ENCODE measurements around the gene KLHL36.

KLHL36 gene

DNA sequence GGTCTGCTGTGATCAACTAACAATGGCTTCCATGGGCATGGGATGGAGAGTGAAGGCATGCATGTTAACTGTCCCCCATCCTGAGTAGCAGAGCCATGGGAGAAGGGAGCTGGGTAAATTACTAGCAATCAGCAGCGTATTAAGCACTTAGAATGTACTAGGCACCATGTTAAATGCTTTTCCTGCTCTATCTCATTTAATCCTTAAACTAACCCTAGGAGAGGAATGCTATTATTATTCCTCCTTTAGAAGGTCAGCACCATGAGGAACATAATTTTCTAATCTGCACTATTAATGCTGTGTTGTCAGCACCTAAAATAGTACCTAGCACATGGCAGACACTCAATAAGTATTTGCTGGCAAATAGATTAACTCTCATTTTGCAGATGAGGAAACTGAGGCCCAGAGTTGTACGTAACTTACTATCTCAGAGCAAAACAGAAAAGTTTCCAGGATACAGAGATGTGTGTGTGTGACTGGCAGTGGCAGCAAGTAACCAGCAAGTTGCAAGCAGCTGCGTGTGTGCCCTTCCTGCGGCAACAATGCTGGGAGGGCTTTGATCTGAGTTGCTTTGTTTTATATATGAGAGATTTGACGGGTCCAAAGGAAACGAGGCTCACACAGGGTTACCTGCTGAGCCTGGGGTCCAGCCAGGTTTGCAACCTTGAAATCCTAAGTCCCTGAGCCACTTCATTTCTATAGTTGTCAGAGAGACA is 6.5 kb upstream of the KLHL36 start:
- DNase-seq (ENCODE audit: low read depth in 1 of 2, low spot score in 1 of 2) = no peak

DNA sequence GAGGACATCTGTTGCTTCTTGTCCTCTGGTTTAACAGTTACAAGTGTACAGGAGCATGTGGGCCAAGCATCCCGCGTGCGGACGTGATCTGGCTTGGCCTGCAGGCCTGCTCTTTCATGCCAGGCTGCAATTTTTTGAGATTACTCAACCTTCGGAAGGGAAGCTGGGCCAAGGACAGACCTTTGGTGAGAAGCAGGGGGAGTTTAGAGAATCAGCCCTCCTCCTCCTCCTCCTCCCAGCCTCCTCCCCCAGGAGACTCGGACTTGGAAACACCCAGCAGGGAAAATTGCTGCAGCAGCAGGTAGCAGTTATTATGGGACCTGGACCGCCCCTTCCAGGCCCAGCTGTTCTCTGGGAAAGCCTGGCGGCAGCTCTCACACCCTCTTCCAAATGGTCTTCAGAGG is 5.1 kb upstream of the KLHL36 start:
- no peak for DNase-seq (ENCODE audit: low read depth in 1 of 2, low spot score in 1 of 2)

DNA sequence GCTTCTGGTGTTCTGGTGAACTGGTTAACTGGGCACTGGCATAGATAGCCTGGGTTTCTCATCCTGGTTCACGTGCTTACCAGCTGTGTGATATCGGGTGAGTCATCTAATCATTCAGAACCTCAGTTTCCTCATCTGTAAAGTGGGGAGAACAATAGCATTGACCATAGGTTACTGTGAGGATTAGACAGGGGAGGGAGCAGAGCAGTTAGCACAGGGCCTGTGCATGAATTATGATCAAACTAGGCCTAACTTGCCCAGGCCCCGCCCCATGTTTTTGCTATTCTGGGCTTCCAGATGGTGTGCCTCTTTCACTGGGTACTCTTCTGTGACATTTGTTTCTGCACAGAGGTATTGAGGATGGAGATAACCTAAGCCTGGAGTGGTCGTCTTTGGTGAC is 4.6 kb upstream of the KLHL36 start:
- DNase-seq (ENCODE audit: low read depth in 1 of 2, low spot score in 1 of 2) = no peak

DNA sequence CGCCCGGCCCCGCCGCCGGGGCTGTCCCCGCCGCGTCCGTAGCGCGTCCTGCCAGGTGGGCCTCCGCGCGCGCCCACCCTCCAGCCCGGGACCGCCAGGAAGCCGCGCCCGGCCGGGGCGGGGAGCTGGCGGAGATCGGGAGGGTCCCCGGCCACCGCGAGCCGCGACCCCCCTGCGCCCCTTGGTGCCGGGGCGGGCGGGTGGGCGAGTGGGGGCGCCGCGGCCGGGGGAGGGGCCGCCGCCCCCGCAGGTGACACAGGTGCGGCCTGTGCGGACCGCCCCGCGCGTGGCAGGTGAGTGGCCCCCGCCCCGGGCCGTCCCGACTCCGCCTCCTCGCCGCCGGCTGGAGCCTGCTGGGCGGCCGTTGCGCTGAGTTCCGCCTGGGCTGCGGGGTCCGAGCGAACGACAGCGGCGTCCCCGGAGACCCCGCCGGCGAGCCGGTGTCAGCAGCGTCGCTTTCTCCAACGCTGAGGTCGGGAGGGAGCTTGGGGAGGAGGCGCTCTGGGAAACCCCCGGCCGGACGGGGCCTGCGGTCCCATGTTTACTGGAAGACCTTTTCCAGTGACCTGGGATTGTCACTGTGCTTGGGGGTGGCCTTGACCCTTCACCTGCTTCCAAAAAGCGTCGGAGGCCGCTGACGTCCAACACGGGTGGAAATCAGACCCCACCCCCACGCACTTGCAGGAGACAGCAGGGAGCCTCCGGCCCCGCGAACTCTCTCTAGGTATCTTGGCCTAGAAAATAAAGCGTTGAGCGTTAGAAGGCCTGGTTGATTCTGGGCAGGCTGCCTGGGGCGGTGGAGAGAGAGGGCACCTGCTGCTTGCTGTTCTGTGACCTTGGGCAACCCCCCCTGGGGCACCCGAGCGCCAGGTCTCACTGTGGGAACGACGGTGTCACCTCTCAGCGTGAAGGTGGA is 542 bp downstream of the KLHL36 start:
- peak in 1 of 2 donors; percentile 13 for DNase-seq (ENCODE audit: low read depth in 1 of 2, low spot score in 1 of 2)

DNA sequence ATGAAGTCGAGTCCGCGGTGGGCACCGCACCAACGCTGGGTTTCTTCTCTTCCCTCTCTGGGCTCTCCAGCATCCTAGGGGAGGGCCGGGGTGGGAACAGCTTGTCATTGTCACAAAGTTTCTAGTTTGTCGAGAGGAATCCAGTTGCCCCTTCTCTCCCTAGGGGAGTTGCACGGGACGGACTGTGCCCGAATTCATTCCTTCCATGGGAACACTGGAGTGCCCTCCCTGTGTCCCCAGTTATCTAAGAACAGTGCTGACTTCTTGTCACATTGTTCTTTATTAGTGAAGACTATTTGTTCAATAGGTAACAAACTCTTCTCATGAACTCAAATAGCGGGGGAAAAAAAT is 1.2 kb downstream of the KLHL36 start:
- no peak for DNase-seq (ENCODE audit: low read depth in 1 of 2, low spot score in 1 of 2)

DNA sequence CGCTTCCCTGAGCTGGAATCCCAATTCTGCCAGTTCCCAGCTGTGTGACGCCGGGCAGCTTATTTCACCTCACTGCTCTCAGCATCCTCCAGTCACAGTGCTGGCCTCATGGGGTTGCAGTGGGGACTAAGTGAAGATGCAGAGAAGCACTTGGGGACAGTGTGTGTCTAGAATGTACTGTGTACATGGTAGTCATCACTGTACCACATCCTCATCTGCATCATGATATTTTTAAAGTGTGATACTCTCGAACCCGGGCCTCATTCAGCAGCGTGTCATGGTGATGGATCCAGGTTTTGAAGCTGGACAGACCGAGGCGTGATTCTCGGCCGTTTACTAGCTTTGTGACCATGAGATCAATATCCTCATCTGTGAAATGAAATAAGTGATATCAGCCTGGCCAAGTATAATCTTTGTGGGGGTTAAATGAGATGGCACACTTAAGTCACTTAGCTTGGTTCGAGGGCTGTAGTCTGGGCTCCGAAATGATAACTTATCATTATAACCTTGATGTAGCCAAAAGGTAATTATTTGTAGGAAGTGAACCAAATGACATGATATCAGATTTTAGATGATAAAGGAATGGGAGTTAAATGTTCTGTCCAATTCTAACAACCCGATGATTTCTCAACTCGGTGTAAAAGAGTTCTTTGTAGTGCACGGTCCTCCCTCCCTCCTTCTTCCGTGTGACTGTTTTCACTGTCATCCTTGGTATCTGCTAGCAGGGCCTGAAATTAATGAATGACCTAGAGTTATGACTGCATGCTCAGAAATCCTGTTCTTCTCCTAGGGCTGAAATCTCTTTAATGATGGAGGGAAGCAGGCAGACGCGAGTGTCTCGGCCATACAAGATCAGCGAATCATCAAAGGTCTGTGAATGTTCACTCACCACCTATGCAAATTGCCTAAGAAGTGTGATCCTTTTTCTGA is 2.0 kb downstream of the KLHL36 start:
- DNase-seq (ENCODE audit: low read depth in 1 of 2, low spot score in 1 of 2) = no peak

DNA sequence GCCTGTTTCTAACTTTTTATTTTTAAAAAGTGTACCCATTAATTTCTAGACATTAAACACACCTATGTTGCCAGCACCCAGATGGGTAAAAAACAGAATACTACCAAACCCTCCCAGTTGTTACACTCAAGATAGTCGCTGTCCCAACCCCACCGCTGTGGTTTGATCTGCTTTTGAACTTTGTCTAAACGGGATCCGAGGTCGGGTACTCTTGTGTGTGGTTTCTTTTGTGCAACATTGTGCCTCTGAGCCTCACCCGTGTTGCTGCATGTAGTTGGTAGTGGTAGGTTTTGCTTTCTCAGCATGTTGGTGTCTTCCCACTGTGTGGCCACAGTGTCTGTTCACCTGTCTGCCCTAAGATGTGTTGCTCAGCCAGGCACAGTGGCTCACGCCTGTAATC is 4.3 kb downstream of the KLHL36 start:
- no peak for DNase-seq (ENCODE audit: low read depth in 1 of 2, low spot score in 1 of 2)

DNA sequence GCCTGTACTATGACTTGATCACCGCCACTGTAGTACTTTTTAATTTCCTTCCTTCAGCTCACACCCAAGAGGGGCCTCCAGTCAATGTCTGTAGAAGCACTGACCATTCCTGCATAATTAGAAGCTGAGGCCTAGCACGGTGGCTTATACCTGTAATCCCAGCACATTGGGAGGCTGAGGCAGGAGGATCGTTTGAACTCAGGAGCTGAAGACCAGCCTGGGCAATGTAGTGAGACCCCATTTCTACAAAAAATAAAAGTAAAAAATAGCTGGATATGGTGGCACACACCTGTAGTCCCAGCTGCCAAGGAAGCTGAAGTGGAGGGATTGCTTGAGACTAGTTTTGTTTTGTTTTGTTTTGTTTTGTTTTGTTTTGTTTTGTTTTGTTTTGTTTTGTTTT is 5.9 kb downstream of the KLHL36 start:
- DNase-seq (ENCODE audit: low read depth in 1 of 2, low spot score in 1 of 2) = no peak

DNA sequence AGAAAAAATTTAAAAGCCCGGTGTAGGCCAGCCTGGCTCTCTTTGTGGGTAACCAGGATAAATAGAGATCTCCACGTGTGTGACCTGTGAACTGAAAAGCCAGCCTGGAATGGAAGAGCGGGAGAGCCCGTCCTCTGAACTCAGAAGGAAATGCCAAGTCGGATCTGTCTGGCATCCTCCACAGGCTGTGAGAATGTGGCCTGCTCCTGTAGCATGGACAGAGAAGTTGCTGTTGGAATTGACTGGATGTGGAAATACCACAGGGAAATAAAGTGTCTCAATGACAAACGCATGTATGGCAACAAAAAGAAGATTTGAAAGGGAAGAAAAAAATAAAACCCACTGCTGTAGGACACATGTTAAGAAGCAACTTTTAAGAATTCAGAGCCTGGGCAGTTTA is 6.7 kb downstream of the KLHL36 start:
- no peak for DNase-seq (ENCODE audit: low read depth in 1 of 2, low spot score in 1 of 2)

DNA sequence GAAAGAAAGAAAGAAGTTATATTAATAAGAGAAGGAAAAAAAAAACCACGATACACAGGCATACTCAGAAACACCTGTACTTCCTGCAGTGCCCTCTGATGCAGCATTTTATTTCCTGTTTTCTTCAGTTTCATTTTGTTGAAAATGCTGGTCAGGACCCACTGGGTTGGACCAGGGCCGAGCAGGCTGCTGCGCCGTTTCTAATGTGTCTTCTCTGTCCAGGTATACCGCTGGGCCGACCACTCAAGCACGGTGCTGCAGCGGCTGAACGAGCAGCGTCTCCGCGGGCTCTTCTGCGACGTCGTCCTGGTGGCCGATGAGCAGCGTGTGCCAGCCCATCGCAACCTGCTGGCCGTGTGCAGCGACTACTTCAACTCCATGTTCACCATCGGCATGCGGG is 8.3 kb downstream of the KLHL36 start:
- no peak for DNase-seq (ENCODE audit: low read depth in 1 of 2, low spot score in 1 of 2)

DNA sequence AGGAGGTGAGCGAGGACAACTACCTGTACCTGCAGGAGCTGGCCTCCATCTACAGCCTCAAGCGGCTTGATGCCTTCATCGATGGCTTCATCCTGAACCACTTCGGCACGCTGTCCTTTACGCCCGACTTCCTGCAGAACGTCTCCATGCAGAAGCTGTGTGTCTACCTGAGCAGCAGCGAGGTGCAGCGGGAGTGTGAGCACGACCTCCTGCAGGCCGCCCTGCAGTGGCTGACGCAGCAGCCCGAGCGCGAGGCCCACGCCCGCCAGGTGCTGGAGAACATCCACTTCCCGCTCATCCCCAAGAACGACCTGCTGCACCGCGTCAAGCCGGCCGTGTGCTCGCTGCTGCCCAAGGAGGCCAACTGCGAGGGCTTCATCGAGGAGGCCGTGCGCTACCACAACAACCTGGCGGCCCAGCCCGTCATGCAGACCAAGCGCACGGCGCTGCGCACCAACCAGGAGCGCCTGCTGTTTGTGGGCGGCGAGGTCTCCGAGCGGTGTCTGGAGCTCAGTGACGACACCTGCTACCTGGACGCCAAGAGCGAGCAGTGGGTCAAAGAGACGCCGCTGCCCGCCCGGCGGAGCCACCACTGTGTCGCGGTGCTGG is 9.0 kb downstream of the KLHL36 start:
- DNase-seq (ENCODE audit: low read depth in 1 of 2, low spot score in 1 of 2) = no peak

DNA sequence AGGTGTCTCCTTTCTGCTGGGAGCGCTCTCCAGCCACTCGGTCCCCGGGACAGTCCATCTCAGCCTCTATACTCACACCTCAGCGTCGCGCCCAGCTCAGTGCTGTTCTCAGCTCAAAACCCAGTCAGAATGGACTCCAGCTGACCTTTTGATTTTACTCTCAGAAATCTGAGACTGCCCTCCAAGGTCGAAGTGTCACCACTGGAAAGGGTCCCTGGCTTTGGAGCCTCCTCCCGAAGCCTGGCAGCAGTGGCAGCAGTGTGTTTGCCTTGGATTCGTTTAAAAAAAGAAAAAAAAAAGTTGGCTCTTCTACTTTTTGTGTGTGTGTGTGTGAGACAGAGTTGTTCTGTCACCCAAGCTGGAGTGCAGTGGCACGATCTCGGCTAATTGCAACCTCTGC is 10.4 kb downstream of the KLHL36 start:
- no peak for DNase-seq (ENCODE audit: low read depth in 1 of 2, low spot score in 1 of 2)

DNA sequence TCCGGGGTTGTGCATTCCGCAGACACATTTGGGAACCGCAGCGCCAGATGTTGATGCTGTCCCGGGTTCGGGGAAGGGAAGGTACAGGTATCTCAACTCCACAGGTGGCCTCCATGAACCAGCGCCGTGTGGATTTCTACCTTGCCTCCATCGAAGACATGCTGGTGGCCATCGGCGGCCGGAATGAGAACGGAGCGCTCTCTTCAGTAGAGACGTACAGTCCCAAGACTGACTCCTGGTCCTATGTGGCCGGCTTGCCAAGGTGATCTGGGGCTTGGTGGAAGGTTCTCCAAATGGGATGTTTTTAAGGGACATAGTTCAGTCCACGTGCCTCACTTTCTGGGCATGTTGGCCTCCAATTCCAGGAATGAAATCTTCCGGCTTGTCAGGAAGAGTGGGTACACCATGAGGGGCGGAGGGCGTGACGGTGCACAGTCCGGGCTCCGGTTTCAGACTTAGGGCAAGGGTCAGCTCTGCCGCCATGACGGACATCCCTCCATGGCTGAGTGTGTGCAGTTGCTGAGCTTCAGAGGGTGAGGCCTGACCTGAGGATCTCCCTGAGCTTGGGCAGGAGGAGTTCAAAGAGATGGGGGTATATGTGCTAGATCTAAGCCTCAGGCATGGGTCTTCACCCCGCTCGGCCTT is 11.5 kb downstream of the KLHL36 start:
- no peak for DNase-seq (ENCODE audit: low read depth in 1 of 2, low spot score in 1 of 2)

DNA sequence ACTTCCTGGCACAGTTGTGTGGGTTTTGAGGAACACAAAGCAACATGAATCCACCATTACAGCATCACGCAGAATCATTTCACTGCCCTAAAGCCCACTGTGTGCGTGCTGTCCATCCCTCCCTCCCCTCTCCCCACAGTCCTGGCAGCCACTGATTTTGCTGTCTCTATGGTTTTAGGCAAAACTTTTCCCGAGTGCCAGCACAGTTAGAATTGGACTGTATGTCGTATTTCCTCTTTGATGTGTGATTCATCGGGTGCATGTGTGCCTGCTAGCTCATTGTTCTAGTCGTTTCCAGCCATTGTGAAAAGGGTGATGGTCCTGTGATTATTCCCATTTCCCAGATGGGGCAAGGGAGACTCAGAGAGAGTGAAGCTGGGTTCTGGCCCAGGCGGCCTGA is 12.7 kb downstream of the KLHL36 start:
- DNase-seq (ENCODE audit: low read depth in 1 of 2, low spot score in 1 of 2) = no peak

DNA sequence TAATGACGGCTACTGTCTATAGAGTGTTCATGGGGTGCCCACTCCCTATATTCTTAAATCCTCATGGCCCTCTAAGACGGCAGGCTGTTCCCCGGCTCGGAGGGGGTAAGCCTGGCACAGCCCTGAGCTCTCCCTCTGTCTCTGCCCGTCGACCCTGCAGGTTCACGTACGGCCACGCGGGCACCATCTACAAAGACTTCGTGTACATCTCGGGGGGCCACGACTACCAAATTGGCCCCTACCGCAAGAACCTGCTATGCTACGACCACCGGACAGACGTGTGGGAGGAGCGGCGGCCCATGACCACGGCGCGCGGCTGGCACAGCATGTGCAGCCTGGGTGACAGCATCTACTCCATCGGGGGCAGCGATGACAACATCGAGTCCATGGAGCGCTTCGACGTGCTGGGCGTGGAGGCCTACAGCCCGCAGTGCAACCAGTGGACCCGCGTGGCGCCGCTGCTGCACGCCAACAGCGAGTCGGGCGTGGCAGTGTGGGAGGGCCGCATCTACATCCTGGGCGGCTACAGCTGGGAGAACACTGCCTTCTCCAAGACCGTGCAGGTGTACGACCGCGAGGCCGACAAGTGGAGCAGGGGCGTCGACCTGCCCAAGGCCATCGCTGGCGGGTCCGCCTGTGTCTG is 13.2 kb downstream of the KLHL36 start:
- no peak for DNase-seq (ENCODE audit: low read depth in 1 of 2, low spot score in 1 of 2)

DNA sequence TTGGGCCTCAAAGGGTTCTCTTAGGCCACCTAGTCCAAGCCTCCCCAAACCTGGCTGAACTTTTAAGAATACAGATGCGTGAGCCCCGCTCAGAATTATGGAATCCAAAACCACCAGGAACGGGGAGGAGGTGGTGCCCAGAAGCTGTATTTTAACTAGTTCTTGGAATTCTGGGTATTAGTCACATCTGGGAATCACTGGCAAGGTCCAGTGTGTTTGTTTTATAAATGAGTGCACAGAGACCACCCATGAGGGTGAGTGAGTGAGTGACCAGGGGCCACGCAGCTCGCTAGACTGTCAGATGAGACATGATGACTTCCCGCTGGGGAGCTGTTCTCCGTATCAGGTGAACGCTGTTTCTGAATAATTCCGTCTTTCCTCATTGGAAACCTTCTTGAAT is 14.2 kb downstream of the KLHL36 start:
- no peak for DNase-seq (ENCODE audit: low read depth in 1 of 2, low spot score in 1 of 2)

DNA sequence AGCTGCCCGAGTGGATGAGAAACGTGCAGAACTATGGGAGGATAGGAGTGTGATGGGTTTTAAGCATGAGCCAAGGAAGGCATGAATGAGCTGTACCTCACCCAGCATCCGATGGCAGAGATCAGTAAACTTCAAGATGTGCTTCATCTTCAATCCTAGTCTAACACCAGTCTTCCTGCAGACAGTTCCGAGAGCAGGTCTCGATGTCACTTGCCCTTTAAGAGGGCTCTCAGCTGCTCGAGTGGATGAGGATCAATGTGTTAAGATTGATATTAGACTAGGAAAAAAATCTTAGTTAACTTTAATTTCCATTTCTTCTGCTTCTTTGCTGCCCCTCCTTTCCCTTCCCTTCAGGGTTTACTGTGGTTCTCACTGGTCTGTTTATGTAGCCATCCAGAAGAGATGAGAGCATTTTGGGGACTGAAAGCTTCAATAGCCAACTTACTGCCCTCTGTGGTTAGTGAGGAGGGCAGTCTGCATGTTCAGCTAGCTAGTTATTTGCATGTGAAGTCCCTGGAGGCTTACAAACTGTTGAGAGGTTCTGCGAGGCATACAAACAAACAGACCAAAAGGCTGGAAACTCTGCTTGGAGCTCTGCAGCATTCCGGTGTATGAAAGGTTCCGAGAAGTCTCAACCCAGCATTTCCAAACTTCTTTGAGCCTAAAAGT is 15.3 kb downstream of the KLHL36 start:
- no peak for DNase-seq (ENCODE audit: low read depth in 1 of 2, low spot score in 1 of 2)

DNA sequence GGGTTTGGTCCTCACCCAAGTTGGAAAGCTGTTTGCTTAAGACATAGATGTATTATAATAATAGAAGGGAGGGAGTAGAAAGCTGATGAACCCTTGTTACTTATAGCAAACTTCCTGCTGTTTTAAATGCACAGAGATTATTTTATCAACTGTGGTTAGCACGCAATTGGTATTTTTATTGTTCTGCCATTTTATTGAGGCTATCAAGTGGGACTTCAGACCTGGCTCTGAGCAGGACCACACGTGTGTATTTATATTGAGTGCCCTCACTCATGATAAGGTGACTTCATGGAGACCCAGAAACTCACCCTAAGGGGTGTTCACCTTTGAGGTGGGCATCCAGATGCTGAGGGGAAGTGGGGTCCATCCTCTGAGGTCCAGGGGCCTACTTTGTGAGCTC is 17.0 kb downstream of the KLHL36 start:
- DNase-seq (ENCODE audit: low read depth in 1 of 2, low spot score in 1 of 2) = no peak

DNA sequence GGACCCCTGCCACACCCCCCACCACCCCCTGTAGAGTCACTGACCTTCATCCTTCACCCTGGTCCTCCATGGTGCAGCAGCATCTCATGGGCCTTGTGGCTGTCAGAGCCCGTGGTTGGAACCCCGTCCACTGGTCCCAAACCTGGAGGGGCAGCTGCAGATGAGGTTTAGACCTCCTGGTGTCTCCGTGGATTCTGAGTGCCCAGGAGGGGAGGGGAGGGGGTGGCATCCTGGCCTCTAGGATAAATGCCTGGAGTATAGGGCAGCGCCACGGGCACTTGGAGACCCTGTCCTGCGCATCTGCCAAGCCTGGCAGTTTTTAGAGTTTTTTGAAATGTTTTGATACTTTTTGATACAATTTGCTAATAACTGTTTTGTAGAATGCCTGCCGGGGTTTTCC is 17.5 kb downstream of the KLHL36 start:
- DNase-seq (ENCODE audit: low read depth in 1 of 2, low spot score in 1 of 2) = no peak

All from activated CD4-positive, alpha-beta T cell treated with anti-CD3 and anti-CD28 coated beads, Interleukin-2, amount 50 U/mL, for 24 hours (primary cell).